HEK293 (cell line): ENCODE measurements around the gene NPC2.
"Not testable (repeated sequence)": the region's sequence is repeated elsewhere in the genome, so short reads cannot be mapped to it uniquely, and the experiment has no call there.

Experiments used
- CTCF ChIA-PET: fragments of 350-600 bp; formaldehyde crosslinking; extraction: SDS; loops from one replicate; lab custom pipeline; 2021; ENCODE audit warnings: antibody characterized with exemption; lab: Yijun Ruan, JAX
- POLR2A ChIA-PET: fragments of 300-600 bp; formaldehyde crosslinking; extraction: SDS; loops from one replicate; lab custom pipeline; 2020; ENCODE audit warnings: antibody characterized with exemption, inconsistent platforms; lab: Yijun Ruan, JAX
- H3K27ac ChIP-seq: fragments of 200-500 bp; sonication (Bioruptor generic); 2 replicates; pipeline ENCODE4 v1.5.1; 2014; ENCODE audit warnings: low read depth, low read length, control low read depth, inconsistent platforms; ENCODE audit errors: extremely low read depth
- H3K36me3 ChIP-seq, 2 experiments: fragments of 200-500 bp in 1 of 2; sonication (Bioruptor generic) in 1 of 2; 1 replicate in 1 of 2; 2 replicates in 1 of 2; pipeline ENCODE4 v1.5.1; 2014 to 2017; ENCODE audit warnings: inconsistent platforms in 2 of 2, low read length in 2 of 2; ENCODE audit not compliant: control insufficient read depth in 2 of 2, insufficient read depth in 1 of 2
- H3K4me1 ChIP-seq: fragments of 200-500 bp; sonication (Bioruptor generic); 2 replicates; pipeline ENCODE4 v1.5.1; 2014; ENCODE audit warnings: mild to moderate bottlenecking, low read length, inconsistent platforms; ENCODE audit not compliant: control insufficient read depth, insufficient read depth
- H3K4me3 ChIP-seq: 2 replicates; pipeline ENCODE4 v1.5.1; 2011; ENCODE audit warnings: low read depth, mild to moderate bottlenecking, control low read depth, low read length, moderate library complexity
- H3K9me3 ChIP-seq: fragments of 200-500 bp; sonication (Bioruptor generic); 2 replicates; pipeline ENCODE4 v1.5.1; 2014; ENCODE audit warnings: low read depth, low read length, inconsistent platforms; ENCODE audit not compliant: control insufficient read depth, insufficient read depth
- BCL11B ChIP-seq: fragments of 450-650 bp; formaldehyde crosslinking; IDR thresholded peaks from 2 replicates; pipeline ENCODE4 v1.5.1; 2016; ENCODE audit warnings: low read depth, missing biosample characterization, missing genetic modification characterization
- IKZF3 ChIP-seq: fragments of 450-650 bp; IDR thresholded peaks from 2 replicates; pipeline ENCODE4 v1.5.0; 2018; ENCODE audit warnings: missing biosample characterization, mild to moderate bottlenecking, missing genetic modification characterization, moderate library complexity
- KLF7 ChIP-seq: fragments of 450-650 bp; formaldehyde crosslinking; IDR thresholded peaks from 2 replicates; pipeline ENCODE4 v1.5.1; 2016; ENCODE audit warnings: missing biosample characterization, missing genetic modification characterization, borderline replicate concordance
- ZFP69B ChIP-seq: fragments of 450-650 bp; formaldehyde crosslinking; IDR thresholded peaks from 2 replicates; pipeline ENCODE4 v1.5.1; 2016; ENCODE audit warnings: missing biosample characterization, missing genetic modification characterization
- ZNF174 ChIP-seq: fragments of 450-650 bp; formaldehyde crosslinking; IDR thresholded peaks from 2 replicates; pipeline ENCODE4 v1.5.0; 2017; ENCODE audit warnings: missing biosample characterization, mild to moderate bottlenecking, missing genetic modification characterization
- ZNF366 ChIP-seq: fragments of 450-650 bp; formaldehyde crosslinking; conservative IDR thresholded peaks from 2 replicates; pipeline ENCODE4 v1.5.1; 2016; ENCODE audit warnings: missing biosample characterization, missing genetic modification characterization
- ZNF549 ChIP-seq: fragments of 450-650 bp; IDR thresholded peaks from 2 replicates; pipeline ENCODE4 v1.5.1; 2018; ENCODE audit warnings: missing biosample characterization, missing genetic modification characterization, mild to moderate bottlenecking, inconsistent platforms, moderate library complexity
- ZNF560 ChIP-seq: fragments of 450-650 bp; formaldehyde crosslinking; IDR thresholded peaks from 2 replicates; pipeline ENCODE4 v1.5.1; 2017; ENCODE audit warnings: missing biosample characterization, missing genetic modification characterization, borderline replicate concordance
- ZNF629 ChIP-seq: fragments of 450-650 bp; formaldehyde crosslinking; IDR thresholded peaks from 2 replicates; pipeline ENCODE4 v1.5.1; 2017; ENCODE audit warnings: missing biosample characterization, missing genetic modification characterization
- ZNF658 ChIP-seq: fragments of 450-650 bp; formaldehyde crosslinking; IDR thresholded peaks from 2 replicates; pipeline ENCODE4; 2016; ENCODE audit warnings: missing biosample characterization, missing genetic modification characterization
- TF ChIP-seq, protein P1 (sequence below): fragments of 450-650 bp; formaldehyde crosslinking; conservative IDR thresholded peaks from 2 replicates; pipeline ENCODE4 v1.5.1; 2016; ENCODE audit warnings: low read depth, missing biosample characterization, missing genetic modification characterization
- TF ChIP-seq, protein P2 (sequence below): fragments of 450-650 bp; formaldehyde crosslinking; optimal IDR thresholded peaks from 2 replicates; pipeline ENCODE3; 2016; ENCODE audit warnings: missing biosample characterization, mild to moderate bottlenecking, missing genetic modification characterization
- TF ChIP-seq, protein P3 (sequence below): fragments of 450-650 bp; formaldehyde crosslinking; IDR thresholded peaks from 2 replicates; pipeline ENCODE4 v1.5.1; 2016; ENCODE audit warnings: missing biosample characterization, missing genetic modification characterization
- TF ChIP-seq, protein P4 (sequence below): fragments of 450-650 bp; IDR thresholded peaks from 2 replicates; pipeline ENCODE4 v1.5.1; 2018; ENCODE audit warnings: missing biosample characterization, mild to moderate bottlenecking, missing genetic modification characterization
- TF ChIP-seq, protein P5 (sequence below): fragments of 450-650 bp; formaldehyde crosslinking; IDR thresholded peaks from 2 replicates; pipeline ENCODE4 v1.5.1; 2017; ENCODE audit warnings: missing biosample characterization, missing genetic modification characterization

NPC2 gene

DNA sequence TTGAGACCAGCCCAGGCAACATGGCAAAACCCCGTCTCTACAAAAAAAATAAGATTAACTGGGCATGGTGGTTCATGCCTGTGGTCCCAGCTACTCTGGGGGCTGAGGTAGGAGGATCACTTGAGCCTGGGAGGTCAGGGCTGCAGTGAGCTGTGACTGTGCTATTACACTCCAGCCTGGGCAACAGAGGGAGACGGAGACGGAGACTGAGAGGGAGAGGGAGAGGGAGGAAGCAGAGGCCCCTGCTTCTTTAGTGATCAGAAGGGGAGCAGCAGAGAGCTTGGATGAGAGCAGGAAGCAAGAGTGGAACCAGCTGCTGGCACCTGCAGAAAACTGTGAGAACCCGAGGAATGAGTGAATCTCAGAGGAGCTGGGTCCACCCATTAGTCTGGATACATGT is 46.4 kb upstream of the NPC2 start (continued):
- TF ChIP-seq, protein P1, sequence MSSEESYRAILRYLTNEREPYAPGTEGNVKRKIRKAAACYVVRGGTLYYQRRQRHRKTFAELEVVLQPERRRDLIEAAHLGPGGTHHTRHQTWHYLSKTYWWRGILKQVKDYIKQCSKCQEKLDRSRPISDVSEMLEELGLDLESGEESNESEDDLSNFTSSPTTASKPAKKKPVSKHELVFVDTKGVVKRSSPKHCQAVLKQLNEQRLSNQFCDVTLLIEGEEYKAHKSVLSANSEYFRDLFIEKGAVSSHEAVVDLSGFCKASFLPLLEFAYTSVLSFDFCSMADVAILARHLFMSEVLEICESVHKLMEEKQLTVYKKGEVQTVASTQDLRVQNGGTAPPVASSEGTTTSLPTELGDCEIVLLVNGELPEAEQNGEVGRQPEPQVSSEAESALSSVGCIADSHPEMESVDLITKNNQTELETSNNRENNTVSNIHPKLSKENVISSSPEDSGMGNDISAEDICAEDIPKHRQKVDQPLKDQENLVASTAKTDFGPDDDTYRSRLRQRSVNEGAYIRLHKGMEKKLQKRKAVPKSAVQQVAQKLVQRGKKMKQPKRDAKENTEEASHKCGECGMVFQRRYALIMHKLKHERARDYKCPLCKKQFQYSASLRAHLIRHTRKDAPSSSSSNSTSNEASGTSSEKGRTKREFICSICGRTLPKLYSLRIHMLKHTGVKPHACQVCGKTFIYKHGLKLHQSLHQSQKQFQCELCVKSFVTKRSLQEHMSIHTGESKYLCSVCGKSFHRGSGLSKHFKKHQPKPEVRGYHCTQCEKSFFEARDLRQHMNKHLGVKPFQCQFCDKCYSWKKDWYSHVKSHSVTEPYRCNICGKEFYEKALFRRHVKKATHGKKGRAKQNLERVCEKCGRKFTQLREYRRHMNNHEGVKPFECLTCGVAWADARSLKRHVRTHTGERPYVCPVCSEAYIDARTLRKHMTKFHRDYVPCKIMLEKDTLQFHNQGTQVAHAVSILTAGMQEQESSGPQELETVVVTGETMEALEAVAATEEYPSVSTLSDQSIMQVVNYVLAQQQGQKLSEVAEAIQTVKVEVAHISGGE, result no peak
- TF ChIP-seq, protein P2, sequence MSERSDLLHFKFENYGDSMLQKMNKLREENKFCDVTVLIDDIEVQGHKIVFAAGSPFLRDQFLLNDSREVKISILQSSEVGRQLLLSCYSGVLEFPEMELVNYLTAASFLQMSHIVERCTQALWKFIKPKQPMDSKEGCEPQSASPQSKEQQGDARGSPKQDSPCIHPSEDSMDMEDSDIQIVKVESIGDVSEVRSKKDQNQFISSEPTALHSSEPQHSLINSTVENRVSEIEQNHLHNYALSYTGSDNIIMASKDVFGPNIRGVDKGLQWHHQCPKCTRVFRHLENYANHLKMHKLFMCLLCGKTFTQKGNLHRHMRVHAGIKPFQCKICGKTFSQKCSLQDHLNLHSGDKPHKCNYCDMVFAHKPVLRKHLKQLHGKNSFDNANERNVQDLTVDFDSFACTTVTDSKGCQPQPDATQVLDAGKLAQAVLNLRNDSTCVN (tag by site-specific recombination), result no peak
- no peak for TF ChIP-seq ZNF549 (tag by site-specific recombination)

DNA sequence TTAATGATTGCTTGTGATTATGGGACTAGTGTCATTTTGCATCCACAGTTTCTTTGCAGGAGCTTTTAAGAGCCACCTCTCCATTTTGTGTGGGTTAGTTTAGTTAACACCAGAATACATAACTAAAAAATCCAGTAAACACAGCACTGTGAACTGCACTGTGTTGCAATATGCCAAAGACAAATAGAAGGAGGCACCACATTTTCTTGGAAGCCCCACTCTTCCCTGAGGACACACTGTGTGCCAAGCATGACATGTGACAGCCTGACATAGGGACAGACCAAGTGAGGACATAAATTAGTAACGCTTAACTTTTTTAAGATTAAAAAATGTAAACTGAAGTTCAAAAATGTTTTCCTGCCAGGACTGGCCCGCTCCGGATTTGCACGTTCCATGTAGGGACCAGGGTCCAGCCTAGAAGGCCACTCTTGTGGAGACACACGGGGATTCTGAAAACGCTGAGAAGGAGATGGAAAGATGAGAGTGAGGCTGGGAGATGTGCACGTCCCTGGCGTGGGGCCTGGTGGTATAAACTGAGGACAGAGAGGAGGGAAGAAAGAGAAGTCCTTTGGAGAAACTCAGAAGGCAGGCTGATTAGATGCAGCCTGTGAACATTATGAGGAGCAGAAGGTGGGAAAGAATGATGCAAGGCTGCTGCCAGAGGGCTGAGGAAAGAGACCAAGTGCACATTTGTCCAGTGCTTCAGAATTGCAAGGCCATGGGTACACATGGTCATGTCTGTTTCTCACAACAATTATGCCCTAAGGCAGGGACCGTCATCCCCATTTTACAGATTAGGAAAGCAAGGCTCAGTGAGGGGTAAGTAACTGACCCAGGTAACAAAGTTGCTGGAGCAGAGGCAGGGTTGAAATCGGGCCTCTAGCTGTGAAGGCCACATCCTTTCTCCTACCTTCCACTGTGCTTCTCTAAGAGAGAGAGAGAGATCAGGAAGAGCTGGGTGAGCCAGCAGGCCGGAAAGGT is 45.6 kb upstream of the NPC2 start:
- Histone ChIP-seq H3K27ac (no peak overlapping the region), H3K9me3 (no peaks in the 10 kb centered on the region), H3K4me1 (peaks cover 4% of the 10 kb centered on the region; the same call in 1 of the 2 replicates), H3K36me3 (no peaks in the 10 kb centered on the region), H3K4me3 (no peak overlapping the region)
- TF ChIP-seq KLF7 (tag by site-specific recombination), result no peak
- ChIA-PET CTCF (interaction anchor here (0.6 to 1.0 kb wide), 3 partner anchors 34 to 1840 kb away, joined by 3 to 4 read pairs (median 3); no protein-coding TSS in a partner anchor), POLR2A (no interaction called here)

DNA sequence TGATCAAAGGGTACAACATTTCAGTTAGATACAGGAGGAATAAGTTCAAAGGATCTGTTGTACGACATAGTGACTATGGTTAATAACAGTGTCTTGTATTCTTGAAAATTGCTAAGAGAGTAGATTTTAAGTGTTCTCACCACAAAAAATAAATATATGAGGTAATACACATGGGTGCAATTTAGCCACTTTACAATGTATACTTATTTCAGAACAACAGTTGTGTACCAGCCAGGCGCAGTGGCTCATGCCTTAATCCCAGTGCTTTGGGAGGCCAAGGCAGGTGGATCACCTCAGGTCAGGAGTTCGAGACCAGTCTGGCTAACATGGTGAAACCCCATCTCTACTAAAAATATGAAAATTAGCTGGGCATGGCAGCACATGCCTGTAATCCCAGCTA is 43.2 kb upstream of the NPC2 start:
- not testable (repeated sequence) for H3K9me3 ChIP-seq, H3K36me3 ChIP-seq
- TF ChIP-seq ZFP69B (0 out of 2 replicates have a peak, but pooled peaks have one; percentile 25), ZNF629 (tag by site-specific recombination) (0 out of 2 replicates have a peak, but pooled peaks have one; percentile 24), ZNF366 (tag by site-specific recombination) (0 out of 2 replicates have a peak, but pooled peaks have one; percentile 16)
- TF ChIP-seq, all 188 proteins: peak for 3; not testable (repeated sequence) for 185
- H3K27ac ChIP-seq, H3K4me1 ChIP-seq, H3K4me3 ChIP-seq, POLR2A ChIA-PET: not testable (repeated sequence)
- CTCF ChIA-PET, result interaction anchor here (1.3 kb wide), 1 partner anchor 111 kb away, joined by 3 read pairs; no protein-coding TSS in a partner anchor

DNA sequence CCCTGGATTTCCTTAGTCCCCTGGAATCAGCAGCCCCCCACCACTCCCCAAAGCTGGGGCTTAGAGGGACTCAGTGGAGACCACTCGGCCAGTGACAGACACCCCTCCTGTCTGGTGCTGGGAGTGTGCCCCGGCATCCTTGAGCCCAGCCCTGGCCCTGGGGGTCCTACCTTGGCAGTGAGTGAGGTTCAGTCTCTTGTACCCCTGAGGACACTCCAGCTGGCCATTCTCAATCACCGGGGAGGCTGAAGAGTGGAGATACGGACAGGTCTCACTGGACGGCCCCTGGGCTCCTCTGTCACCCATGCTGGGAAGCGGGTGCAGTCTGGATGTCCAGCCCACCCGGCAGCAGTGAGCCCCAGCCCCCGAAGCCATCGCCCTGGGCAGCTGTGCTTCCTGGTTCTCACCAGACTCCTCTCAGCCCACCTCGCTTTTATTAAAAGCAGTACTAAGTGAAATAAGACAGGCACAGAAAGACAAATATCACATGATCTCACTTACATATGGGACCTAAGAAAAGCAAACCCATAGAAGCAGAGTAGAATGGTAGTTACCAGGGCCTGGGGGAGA is 42.7 kb upstream of the NPC2 start:
- Histone ChIP-seq H3K27ac (no peak overlapping the region), H3K4me1 (peaks cover 4% of the 10 kb centered on the region; the same call in 1 of the 2 replicates), H3K36me3 (no peaks in the 10 kb centered on the region), H3K9me3 (no peaks in the 10 kb centered on the region), H3K4me3 (no peak overlapping the region)
- POLR2A ChIA-PET, result no interaction called here
- CTCF ChIA-PET, result no interaction called here
- TF ChIP-seq, protein P3, sequence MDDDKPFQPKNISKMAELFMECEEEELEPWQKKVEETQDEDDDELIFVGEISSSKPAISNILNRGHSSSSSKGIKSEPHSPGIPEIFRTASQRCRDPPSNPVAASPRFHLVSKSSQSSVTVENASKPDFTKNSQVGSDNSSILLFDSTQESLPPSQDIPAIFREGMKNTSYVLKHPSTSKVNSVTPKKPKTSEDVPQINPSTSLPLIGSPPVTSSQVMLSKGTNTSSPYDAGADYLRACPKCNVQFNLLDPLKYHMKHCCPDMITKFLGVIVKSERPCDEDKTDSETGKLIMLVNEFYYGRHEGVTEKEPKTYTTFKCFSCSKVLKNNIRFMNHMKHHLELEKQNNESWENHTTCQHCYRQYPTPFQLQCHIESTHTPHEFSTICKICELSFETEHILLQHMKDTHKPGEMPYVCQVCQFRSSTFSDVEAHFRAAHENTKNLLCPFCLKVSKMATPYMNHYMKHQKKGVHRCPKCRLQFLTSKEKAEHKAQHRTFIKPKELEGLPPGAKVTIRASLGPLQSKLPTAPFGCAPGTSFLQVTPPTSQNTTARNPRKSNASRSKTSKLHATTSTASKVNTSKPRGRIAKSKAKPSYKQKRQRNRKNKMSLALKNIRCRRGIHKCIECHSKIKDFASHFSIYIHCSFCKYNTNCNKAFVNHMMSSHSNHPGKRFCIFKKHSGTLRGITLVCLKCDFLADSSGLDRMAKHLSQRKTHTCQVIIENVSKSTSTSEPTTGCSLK (tag by site-specific recombination), result no peak
- TF ChIP-seq IKZF3 (tag by site-specific recombination) (no peak), ZNF174 (no peak), BCL11B (tag by site-specific recombination) (no peak), ZNF658 (tag by site-specific recombination) (no peak), ZNF560 (tag by site-specific recombination) (no peak)
- TF ChIP-seq, protein P4, sequence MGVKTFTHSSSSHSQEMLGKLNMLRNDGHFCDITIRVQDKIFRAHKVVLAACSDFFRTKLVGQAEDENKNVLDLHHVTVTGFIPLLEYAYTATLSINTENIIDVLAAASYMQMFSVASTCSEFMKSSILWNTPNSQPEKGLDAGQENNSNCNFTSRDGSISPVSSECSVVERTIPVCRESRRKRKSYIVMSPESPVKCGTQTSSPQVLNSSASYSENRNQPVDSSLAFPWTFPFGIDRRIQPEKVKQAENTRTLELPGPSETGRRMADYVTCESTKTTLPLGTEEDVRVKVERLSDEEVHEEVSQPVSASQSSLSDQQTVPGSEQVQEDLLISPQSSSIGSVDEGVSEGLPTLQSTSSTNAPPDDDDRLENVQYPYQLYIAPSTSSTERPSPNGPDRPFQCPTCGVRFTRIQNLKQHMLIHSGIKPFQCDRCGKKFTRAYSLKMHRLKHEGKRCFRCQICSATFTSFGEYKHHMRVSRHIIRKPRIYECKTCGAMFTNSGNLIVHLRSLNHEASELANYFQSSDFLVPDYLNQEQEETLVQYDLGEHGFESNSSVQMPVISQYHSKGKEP (tag by site-specific recombination), result no peak
- TF ChIP-seq, protein P5, sequence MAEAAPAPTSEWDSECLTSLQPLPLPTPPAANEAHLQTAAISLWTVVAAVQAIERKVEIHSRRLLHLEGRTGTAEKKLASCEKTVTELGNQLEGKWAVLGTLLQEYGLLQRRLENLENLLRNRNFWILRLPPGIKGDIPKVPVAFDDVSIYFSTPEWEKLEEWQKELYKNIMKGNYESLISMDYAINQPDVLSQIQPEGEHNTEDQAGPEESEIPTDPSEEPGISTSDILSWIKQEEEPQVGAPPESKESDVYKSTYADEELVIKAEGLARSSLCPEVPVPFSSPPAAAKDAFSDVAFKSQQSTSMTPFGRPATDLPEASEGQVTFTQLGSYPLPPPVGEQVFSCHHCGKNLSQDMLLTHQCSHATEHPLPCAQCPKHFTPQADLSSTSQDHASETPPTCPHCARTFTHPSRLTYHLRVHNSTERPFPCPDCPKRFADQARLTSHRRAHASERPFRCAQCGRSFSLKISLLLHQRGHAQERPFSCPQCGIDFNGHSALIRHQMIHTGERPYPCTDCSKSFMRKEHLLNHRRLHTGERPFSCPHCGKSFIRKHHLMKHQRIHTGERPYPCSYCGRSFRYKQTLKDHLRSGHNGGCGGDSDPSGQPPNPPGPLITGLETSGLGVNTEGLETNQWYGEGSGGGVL (tag by site-specific recombination), result no peak
